NCI-H2171 (cell line): ENCODE results near the gene CLCNKA.
A peak's percentile ranks its signal among the peaks of the same experiment; 100 is the strongest.

Experiments
- DNase-seq: peaks from one replicate; lab custom pipeline; 2025; lab: John Stamatoyannopoulos, UW

The CLCNKA gene

GRCh38 chr1:16063226-16063829 is 41.5 kb downstream of the CLCNKA start:
- DNase-seq = no peak

- DNase-seq = no peak
Measured at GRCh38 chr1:16063921-16064320, 42.1 kb downstream of the CLCNKA start.

- no peak for DNase-seq
Measured at GRCh38 chr1:16064536-16065268, 42.9 kb downstream of the CLCNKA start.

DNA sequence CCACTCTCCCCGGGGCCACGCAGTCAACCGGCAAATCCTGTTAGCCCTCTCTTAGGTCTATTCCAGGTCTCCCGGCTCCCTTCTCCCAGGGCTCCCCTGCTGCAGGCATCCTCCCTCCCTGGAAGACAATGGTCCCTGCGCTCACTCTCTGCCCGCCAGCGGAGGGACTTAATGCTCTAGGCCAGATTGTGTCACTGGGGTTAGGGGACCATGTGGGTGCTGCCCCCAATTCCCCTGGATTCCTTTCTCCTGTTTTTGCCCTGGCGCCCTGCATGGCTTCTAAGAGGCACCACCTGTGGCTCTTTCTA is 43.4 kb downstream of the CLCNKA start:
- DNase-seq = no peak

DNA sequence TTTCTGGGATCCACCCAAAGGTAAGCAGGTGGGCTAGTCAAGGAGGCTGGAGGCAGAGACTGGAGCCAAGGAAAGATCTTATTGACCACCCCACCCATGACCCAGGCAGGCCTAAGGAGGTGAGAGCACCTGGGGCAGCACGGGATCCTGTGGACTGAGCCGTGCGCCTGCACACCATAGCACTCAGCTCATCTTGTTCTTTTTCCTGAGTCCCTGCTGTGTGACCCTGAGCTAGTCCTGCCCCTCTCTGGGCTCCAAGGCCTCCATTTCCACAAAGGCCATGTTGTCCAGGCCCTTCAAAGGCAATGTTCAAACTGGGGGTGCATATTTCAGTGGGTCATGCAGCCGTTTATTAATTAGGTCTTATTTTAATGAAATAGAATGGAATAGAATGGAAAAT is 44.4 kb downstream of the CLCNKA start:
- DNase-seq = no peak

DNA sequence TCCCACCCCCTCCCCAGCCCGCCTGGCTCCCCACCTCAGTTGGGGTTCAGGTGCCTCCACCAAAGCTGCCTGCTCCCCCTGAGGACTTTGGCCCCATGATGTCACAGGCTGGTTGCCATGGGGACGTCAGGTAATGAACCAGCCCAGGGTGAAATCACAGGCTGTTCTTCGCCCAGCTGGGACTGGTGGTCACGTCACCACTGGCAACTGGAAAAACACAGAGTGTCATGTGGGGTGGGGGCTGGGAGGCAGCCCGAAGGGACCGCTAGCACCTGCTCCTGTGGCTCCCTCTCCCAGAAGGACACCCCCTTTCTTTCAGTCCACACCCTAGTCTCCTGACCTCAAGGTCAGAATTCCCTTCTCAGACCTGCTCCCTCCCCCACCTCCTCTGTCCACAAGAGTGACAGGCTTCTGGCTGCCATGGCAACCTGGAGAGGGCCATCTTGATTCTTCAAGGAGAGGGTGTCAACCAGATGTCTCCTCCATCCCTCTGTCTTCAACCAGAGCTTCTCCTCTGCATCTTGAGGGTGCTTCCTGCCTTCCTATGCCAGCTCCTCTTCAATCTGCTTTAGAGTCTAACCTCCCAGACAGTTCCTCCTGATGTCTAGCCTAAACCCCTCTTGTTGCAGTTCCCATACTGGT is 45.4 kb downstream of the CLCNKA start:
- peak; percentile 81 for DNase-seq

- DNase-seq = no peak
Measured at GRCh38 chr1:16067933-16068332, 46.1 kb downstream of the CLCNKA start.

- no peak for DNase-seq
Measured at GRCh38 chr1:16068356-16069270, 46.8 kb downstream of the CLCNKA start.

DNA sequence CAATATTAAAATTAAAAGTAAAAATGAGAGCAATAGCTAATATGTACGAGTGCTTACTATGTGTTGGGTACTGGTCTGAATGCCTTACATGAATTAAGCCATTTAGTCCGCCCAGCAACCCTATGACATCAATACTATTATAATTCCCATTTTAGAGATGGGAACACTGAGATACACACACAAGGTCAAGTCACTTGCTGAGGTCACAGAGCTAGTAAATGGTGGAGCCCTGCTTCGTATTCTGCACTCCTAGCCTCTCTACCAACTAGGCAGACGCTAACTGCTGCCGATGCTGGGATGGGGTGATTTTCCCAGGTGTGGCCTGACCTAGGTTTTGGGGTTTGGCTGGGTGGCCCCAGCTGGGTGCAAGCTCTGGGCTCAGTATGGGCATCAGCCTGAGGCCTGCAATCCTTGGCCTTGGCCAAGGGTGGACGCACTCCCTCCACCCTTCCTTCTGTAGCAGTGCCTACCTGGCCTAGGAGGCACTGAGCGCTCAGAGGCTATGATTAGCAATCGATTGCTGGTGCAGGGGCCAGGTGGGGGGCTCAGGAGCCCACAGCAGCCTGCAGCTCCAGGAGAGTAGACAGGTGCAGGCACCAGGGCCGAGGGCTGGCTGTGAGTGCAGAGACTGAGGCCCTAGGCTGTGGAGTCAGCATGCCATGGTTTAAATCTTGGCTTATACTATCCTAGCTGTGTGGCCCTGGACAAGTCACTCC is 49.0 kb downstream of the CLCNKA start:
- DNase-seq = no peak

DNA sequence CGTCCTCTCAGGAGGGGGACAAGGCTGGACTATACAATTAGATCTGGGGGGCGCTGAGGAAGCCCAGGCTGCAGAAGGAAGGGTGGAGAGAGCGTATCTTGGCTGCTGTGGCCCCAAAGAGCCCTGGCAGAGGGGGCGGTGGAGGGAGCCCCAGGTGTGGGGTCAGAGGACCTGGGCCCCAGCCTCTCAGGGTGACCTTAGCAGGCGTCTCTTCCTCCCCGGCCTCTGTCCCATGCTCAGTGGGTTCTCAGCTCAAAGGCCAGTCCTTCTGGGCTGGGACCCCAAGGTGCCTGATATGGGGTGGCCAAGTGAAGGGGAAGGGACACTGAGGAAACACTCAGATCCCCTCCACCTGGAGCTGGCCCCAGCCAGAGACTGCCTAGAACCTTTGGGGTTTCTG is 49.8 kb downstream of the CLCNKA start:
- no peak for DNase-seq

- DNase-seq = no peak
Measured at GRCh38 chr1:16072095-16072494, 50.3 kb downstream of the CLCNKA start.

- peak; percentile 27 for DNase-seq
Measured at GRCh38 chr1:16072616-16073484, 51.0 kb downstream of the CLCNKA start.

GRCh38 chr1:16073490-16074119 is 51.8 kb downstream of the CLCNKA start, which contains the start of gene FAM131C:
Gene FAM131C (minus strand): TSS chr1:16073651. CDS start chr1:16073442, 209 bp downstream.
- peak; percentile 28 for DNase-seq

DNA sequence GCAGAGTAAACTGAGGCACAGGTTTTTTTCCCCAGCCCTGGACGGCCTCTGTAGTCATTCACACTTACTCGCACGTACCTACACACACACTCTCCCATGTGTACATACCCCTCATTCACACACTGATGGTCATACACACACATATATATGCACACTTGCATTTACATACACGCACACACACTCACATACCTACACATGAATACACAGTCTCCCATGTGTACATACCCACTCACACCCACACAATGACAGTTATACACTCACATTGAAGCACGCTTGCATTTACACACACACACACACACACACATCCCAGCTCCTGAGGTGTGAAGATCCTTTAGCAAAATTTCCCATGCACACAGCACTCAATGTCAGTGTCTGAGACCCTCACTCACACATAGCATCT is 52.4 kb downstream of the CLCNKA start:
- DNase-seq = no peak

GRCh38 chr1:16075337-16076030 is 53.6 kb downstream of the CLCNKA start:
- DNase-seq = no peak

DNA sequence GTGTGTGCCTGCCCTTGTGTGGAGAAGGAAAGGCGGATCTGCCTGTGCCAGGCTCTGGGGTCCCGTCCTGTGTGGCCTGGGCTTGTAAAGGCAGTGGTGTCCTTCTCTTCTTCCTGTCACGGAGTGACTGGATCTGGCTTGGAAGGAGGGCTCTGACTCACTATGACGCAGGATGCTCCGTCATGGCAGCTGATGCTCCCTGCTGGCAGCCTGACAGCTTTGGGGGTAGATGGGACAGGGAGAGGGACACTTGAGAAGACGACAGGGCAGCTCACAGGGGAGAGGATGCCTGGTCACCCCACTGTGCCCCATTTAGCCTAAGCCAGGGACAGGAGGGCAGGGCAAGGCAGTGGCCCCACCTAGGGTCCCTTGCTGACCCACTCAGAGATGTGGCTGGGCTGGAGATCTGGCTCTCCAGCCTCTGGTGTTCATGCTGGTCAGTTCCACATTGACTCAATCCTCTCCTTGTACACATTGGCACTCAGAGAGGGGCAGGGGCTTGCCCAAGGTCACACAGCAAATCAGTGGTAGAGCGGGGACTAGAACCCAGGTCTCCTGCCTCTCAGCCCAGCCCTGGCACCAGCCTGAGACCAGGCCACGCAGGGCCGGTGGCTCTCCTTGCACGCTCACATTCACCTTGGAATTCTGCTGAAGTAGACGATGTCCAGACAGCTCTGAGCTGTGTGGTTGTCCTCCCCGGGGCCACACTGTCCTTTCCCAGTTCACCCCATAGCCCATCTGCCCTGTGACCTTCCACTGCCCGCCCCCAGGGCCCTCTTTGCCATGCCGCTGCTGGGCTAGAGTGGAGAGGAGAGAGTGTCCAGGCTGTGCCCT is 54.4 kb downstream of the CLCNKA start:
- no peak for DNase-seq

GRCh38 chr1:16076865-16077238 is 55.0 kb downstream of the CLCNKA start:
- DNase-seq = no peak

DNA sequence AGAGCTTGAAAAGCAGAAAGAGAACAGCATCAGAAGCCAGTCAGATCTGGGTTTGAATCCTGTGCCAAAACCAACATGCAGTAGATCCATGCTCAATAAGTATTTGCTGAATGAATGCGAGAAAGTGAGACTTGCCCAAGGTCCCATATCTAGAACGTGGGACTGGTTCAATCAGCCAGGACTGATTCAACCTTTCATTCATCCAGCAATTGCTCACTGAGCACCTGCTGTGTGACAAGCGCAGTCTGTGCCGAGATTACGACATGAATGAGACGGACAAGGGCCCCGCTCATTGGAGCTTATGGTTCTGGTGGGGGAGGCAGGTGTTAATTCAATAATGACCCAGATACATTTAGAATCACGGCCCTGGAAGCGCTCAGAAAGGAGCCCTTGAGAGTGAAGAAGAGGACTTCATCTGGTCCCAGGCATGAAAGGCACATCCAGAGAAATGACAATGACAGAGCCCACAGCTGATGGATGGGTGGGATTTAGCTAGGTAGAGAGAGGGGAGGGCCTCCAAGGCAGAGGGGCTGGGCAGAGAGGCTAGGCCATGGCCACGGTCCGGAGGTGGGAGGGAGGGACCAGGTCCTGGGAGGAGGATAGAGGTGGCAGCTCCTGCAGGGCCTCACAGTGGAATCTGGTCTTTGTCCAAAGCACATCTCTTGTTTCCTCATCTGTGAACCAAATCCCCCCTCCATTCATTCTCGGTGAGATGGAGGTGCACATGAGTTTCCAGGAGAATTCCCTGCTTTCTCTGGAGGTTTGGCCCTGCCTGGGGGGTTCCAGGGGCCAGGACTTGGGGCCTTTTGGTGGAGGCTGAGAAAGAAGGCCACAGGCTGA is 55.8 kb downstream of the CLCNKA start:
- DNase-seq = no peak
